SK-N-SH (cell line): ENCODE measurements around the gene LIME1. TPM values are rescaled to one million over a fixed set of nuclear protein-coding genes. Genes with fewer than 3 reads are reported as not detected.

Experiments used
- CTCF ChIA-PET: fragments of 300-600, 350-600 bp; formaldehyde crosslinking; extraction: SDS; loops from one replicate; lab custom pipeline; 2021; lab: Yijun Ruan, JAX
- POLR2A ChIA-PET: fragments of 350-600 bp; sonication (Branson Sonifier 250); formaldehyde crosslinking; extraction: SDS; loops from one replicate; lab custom pipeline; 2020; ENCODE audit warnings: antibody characterized with exemption, inconsistent platforms; lab: Yijun Ruan, JAX
- DNase-seq: peaks from one replicate; pipeline ENCODE4 v3.0.0; 2012
- H2AFZ ChIP-seq: fragments of 200-600 bp; sonication (generic); 2 replicates; pipeline ENCODE4 v1.8.1; 2016; ENCODE audit warnings: antibody characterized with exemption, mild to moderate bottlenecking, low read depth
- H3F3A ChIP-seq: fragments of 200-600 bp; sonication (generic); replicated peaks from 2 replicates; pipeline ENCODE3; 2016; ENCODE audit warnings: antibody characterized with exemption, mild to moderate bottlenecking; ENCODE audit not compliant: insufficient read depth
- H3K27ac ChIP-seq, 2 experiments: fragments of 200-500 bp in 1 of 2; fragments of 200-600 bp in 1 of 2; sonication (Bioruptor generic) in 1 of 2; sonication (generic), shearing (Covaris generic) in 1 of 2; 2 replicates each; pipeline versions ENCODE4 v1.5.1 to v1.6.1; 2014 to 2016; ENCODE audit warnings: low read depth in 2 of 2, inconsistent platforms in 1 of 2, low read length in 1 of 2, mild to moderate bottlenecking in 1 of 2, mixed read lengths in 1 of 2
- H3K27me3 ChIP-seq: fragments of 200-600 bp; sonication (generic), shearing (Covaris generic); 2 replicates; pipeline ENCODE4 v1.6.1; 2016; ENCODE audit warnings: mixed run types; ENCODE audit not compliant: insufficient read depth
- H3K36me3 ChIP-seq, 2 experiments: fragments of 200-500 bp in 1 of 2; fragments of 200-600 bp in 1 of 2; sonication (Bioruptor generic) in 1 of 2; sonication (generic) in 1 of 2; replicated peaks in 1 of 2; 2 replicates each; pipeline versions ENCODE3 to v1.5.1; 2014 to 2016; ENCODE audit warnings: low read length in 1 of 2, mild to moderate bottlenecking in 1 of 2; ENCODE audit not compliant: insufficient read depth in 2 of 2, control insufficient read depth in 1 of 2
- H3K4me1 ChIP-seq, 2 experiments: fragments of 200-500 bp in 1 of 2; fragments of 200-600 bp in 1 of 2; sonication (Bioruptor generic) in 1 of 2; sonication (generic), shearing (Covaris generic) in 1 of 2; 2 replicates each; pipeline versions ENCODE4 v1.5.1 to v1.6.1; 2014 to 2016; ENCODE audit warnings: low read depth in 1 of 2, low read length in 1 of 2, mixed run types in 1 of 2; ENCODE audit not compliant: insufficient read depth in 2 of 2, control insufficient read depth in 1 of 2
- H3K4me2 ChIP-seq: fragments of 200-600 bp; sonication (generic), shearing (Covaris generic); 2 replicates; pipeline ENCODE4 v1.6.1; 2017; ENCODE audit warnings: mixed run types
- H3K4me3 ChIP-seq, 2 experiments: fragments of 200-500 bp in 1 of 2; fragments of 200-600 bp in 1 of 2; sonication (Bioruptor generic) in 1 of 2; sonication (generic), shearing (Covaris generic) in 1 of 2; 2 replicates each; pipeline versions ENCODE4 v1.5.1 to v1.8.1; 2014 to 2016; ENCODE audit warnings: low read depth in 2 of 2, inconsistent platforms in 1 of 2, low read length in 1 of 2, mild to moderate bottlenecking in 1 of 2, mixed read lengths in 1 of 2, moderate library complexity in 1 of 2
- H3K79me2 ChIP-seq: fragments of 200-600 bp; sonication (generic); 2 replicates; pipeline ENCODE4 v1.8.1; 2017; ENCODE audit warnings: mild to moderate bottlenecking; ENCODE audit not compliant: insufficient read depth
- H3K9ac ChIP-seq: fragments of 200-600 bp; sonication (generic); 2 replicates; pipeline ENCODE4 v1.6.1; 2017; ENCODE audit warnings: mixed run types
- H3K9me2 ChIP-seq: fragments of 200-600 bp; sonication (generic); 2 replicates; pipeline ENCODE4 v1.6.1; 2017; ENCODE audit warnings: mixed run types
- H3K9me3 ChIP-seq: fragments of 200-600 bp; sonication (generic); 2 replicates; pipeline ENCODE4 v1.6.1; 2017; ENCODE audit warnings: mixed run types, mild to moderate bottlenecking, moderate library complexity
- H4K20me1 ChIP-seq: fragments of 200-600 bp; sonication (generic); 2 replicates; pipeline ENCODE4 v1.6.1; 2017; ENCODE audit warnings: mild to moderate bottlenecking, mixed run types; ENCODE audit not compliant: insufficient read depth
- CHD2 ChIP-seq: fragments of 150-350 bp; IDR thresholded peaks from 2 replicates; pipeline ENCODE4 v1.6.1; 2018; ENCODE audit warnings: low read length; ENCODE audit not compliant: partially characterized antibody
- CTCF ChIP-seq: fragments of 200-600 bp; sonication (generic); IDR thresholded peaks from 2 replicates; pipeline ENCODE4 v1.6.1; 2017; ENCODE audit warnings: antibody characterized with exemption, mild to moderate bottlenecking, moderate library complexity
- EZH2phosphoT487 ChIP-seq: fragments of 200-600 bp; sonication (generic); IDR thresholded peaks from 2 replicates; pipeline ENCODE4 v1.6.1; 2017; ENCODE audit warnings: low read depth, mixed run types, mild to moderate bottlenecking, antibody characterized with exemption, moderate library complexity, borderline replicate concordance
- REST ChIP-seq: IDR thresholded peaks from 2 replicates; pipeline ENCODE4 v1.6.1; 2012; ENCODE audit warnings: mild to moderate bottlenecking, low read depth, low read length, moderate library complexity
- SIN3A ChIP-seq: IDR thresholded peaks from 2 replicates; pipeline ENCODE4 v1.6.1; 2012; ENCODE audit warnings: low read depth, mild to moderate bottlenecking, low read length, moderate library complexity, borderline replicate concordance
- SMC3 ChIP-seq: IDR thresholded peaks from 2 replicates; pipeline ENCODE4 v1.6.1; 2012; ENCODE audit warnings: low read depth, low read length, improper control_type of control experiment
- USF2 ChIP-seq: fragments of 150-350 bp; IDR thresholded peaks from 2 replicates; pipeline ENCODE4 v1.6.1; 2017; ENCODE audit warnings: antibody characterized with exemption, low read length, low read depth, borderline replicate concordance
- ZBTB33 ChIP-seq: IDR thresholded peaks from 2 replicates; pipeline ENCODE4 v1.4.0; 2012; ENCODE audit warnings: low read depth, borderline replicate concordance
- WGBS: methylation state at CpG from one replicate; pipeline ENCODE4 v1.1.6; 2017; ENCODE audit warnings: low lambda C conversion rate; 5-methylcytosine and 5-hydroxymethylcytosine counted together
- polyA plus RNA-seq, 3 experiments: library from polyadenylated mRNA; depleted of rRNA; stranded (reverse); fragments of >200 nt; gene quantifications; 2 replicates each; pipeline ENCODE4 v1.2.3, GENCODE V29; 2012

The LIME1 gene
- polyA plus RNA-seq, 1 of the 3 experiments (the other 2 are of a cell fraction): 10.9 TPM

- no peaks in the 10 kb centered on the region for H4K20me1 ChIP-seq
- H3K36me3 ChIP-seq: no peaks in the 10 kb centered on the region
- no peaks in the 10 kb centered on the region for H3F3A ChIP-seq
- no peaks in the 10 kb centered on the region for H3K79me2 ChIP-seq
- no peaks in the 10 kb centered on the region for H3K4me1 ChIP-seq
- no peak overlapping the region for H3K9ac ChIP-seq
- H3K27me3 ChIP-seq: no peaks in the 10 kb centered on the region
- CTCF ChIA-PET: interaction anchor here (0.9 kb wide), 2 partner anchors 17 to 204 kb away, joined by 3 read pairs; no protein-coding TSS in a partner anchor
- H3K9me2 ChIP-seq: no peaks in the 10 kb centered on the region
- no peak overlapping the region for H3K27ac ChIP-seq
- no peaks in the 10 kb centered on the region for H3K9me3 ChIP-seq
- no peak for DNase-seq
- WGBS: 82% methylated on average over 17 of the region's 26 CpGs
- H3K4me2 ChIP-seq: no peak overlapping the region
- no peak overlapping the region for H3K4me3 ChIP-seq
- POLR2A ChIA-PET: no interaction called here
- no peak overlapping the region for H2AFZ ChIP-seq
- TF ChIP-seq EZH2phosphoT487 (no peak), CHD2 (no peak), SIN3A (no peak), REST (no peak), SMC3 (no peak), USF2 (no peak), ZBTB33 (no peak), CTCF (no peak)
- TF ChIP-seq, all 33 proteins: peak for 0
Observed at GRCh38 chr20:63768591-63769515, 32.4 kb downstream of the LIME1 start.
